HG03442 (cell line): ENCODE results near the gene PCDHGC3.
"Not testable (repeated sequence)": the region's sequence is repeated elsewhere in the genome, so short reads cannot be mapped to it uniquely, and the experiment has no call there.

Source experiments
- ATAC-seq: cut with Tn5 transposase; IDR thresholded peaks from one replicate; pipeline ENCODE4 v1.9.1; 2021; ENCODE audit warnings: mild to moderate bottlenecking, moderate library complexity; ENCODE audit not compliant: unreplicated experiment

Gene PCDHGC3

DNA sequence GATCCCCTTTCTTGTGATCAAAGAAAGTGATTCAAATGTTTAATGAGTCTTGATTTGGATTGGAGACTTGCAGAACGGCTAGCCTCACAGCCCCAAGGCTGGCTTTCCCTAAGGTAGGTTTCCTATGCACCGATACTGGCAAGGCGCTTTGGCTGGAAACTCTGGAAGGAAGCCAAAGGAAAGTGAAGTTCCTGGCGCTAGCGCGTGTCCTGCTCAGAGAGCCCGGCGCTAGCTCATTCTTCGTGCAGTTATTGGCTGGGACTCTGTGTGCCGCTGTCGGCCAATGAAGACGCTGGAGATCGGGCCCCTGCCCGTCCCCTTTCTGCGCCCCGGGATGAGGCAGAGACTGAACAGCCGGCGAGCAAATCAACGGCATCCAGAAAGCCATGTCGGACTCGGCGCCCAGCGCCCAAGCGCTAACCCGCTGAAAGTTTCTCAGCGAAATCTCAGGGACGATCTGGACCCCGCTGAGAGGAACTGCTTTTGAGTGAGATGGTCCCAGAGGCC is at the start of gene PCDHGC3:
TSS of gene PCDHGC3 (plus strand) at position 342 of the 507 bp plus-strand sequence. CDS start at position 493, 151 bp downstream.
- ATAC-seq: peak; percentile 97

DNA sequence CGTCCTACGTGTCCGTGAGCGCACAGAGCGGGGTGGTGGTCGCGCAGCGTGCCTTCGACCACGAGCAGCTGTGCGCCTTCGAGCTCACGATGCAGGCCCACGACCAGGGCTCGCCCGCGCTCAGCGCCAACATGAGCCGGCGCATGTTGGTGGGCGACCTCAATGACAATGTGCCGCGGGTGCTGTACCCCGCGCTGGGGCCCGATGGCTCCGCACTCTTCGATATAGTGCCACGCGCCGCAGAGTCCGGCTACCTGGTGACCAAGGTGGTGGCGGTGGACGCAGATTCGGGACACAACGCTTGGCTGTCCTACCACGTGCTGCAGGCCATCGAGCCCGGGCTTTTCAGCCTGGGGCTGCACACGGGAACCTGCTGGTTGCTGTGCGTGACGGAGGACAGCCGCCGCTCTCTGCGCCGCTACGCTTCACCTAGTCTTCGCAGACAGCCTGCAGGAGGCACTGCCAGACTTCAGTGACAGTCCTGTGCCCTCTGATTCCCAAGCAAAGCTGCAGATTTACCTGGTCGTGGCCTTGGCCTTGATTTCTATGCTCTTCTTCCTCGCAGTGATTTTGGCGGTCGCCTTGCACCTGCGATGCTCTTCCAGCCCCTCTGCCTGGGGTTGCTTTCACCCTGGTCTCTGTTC is 47.9 kb upstream of the PCDHGC3 start:
- no peak for ATAC-seq

DNA sequence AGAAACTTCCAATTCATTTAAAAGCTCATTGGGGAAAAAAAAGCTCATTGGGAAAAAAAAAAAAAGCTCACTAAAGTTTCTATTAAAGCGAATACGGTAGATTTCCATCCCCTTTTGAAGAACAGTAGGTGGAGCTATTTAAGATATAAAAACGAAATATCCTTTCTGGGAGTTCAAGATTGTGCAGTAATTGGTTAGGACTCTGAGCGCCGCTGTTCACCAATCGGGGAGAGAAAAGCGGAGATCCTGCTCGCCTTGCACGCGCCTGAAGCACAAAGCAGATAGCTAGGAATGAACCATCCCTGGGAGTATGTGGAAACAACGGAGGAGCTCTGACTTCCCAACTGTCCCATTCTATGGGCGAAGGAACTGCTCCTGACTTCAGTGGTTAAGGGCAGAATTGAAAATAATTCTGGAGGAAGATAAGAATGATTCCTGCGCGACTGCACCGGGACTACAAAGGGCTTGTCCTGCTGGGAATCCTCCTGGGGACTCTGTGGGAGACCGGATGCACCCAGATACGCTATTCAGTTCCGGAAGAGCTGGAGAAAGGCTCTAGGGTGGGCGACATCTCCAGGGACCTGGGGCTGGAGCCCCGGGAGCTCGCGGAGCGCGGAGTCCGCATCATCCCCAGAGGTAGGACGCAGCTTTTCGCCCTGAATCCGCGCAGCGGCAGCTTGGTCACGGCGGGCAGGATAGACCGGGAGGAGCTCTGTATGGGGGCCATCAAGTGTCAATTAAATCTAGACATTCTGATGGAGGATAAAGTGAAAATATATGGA is 45.2 kb upstream of the PCDHGC3 start, which contains the start of gene PCDHGA12:
TSS of gene PCDHGA12 (plus strand) at position 176 of the 782 bp plus-strand sequence. CDS start at position 429, 253 bp downstream.
- ATAC-seq: peak; percentile 91

DNA sequence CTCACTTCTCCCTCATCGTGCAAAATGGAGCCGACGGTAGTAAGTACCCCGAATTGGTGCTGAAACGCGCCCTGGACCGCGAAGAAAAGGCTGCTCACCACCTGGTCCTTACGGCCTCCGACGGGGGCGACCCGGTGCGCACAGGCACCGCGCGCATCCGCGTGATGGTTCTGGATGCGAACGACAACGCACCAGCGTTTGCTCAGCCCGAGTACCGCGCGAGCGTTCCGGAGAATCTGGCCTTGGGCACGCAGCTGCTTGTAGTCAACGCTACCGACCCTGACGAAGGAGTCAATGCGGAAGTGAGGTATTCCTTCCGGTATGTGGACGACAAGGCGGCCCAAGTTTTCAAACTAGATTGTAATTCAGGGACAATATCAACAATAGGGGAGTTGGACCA is 44.5 kb upstream of the PCDHGC3 start:
- ATAC-seq: no peak

DNA sequence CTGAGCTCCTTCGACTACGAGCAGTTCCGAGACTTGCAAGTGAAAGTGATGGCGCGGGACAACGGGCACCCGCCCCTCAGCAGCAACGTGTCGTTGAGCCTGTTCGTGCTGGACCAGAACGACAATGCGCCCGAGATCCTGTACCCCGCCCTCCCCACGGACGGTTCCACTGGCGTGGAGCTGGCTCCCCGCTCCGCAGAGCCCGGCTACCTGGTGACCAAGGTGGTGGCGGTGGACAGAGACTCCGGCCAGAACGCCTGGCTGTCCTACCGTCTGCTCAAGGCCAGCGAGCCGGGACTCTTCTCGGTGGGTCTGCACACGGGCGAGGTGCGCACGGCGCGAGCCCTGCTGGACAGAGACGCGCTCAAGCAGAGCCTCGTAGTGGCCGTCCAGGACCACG is 43.5 kb upstream of the PCDHGC3 start:
- not testable (repeated sequence) for ATAC-seq

DNA sequence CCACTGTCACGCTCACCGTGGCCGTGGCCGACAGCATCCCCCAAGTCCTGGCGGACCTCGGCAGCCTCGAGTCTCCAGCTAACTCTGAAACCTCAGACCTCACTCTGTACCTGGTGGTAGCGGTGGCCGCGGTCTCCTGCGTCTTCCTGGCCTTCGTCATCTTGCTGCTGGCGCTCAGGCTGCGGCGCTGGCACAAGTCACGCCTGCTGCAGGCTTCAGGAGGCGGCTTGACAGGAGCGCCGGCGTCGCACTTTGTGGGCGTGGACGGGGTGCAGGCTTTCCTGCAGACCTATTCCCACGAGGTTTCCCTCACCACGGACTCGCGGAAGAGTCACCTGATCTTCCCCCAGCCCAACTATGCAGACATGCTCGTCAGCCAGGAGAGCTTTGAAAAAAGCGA is 43.0 kb upstream of the PCDHGC3 start:
- not testable (repeated sequence) for ATAC-seq

DNA sequence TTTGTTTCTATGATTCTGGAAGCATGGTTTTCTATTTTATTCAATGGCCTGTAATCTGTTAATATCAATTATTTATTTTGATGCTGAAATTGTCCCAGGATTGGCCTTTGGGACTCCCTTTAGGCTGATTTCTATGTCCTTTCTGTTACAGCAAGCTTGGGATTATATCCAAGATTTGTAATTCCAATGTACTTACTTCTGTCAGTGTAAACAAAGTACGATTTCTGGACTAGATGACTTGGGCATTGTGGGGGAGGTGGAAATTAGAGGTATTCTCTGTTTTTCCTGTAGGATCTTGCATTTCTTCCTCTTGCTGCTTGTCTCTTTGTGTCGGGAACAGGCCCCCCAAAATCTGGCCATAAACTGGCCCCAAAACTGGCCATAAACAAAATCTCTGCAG is 41.8 kb upstream of the PCDHGC3 start:
- ATAC-seq: no peak

DNA sequence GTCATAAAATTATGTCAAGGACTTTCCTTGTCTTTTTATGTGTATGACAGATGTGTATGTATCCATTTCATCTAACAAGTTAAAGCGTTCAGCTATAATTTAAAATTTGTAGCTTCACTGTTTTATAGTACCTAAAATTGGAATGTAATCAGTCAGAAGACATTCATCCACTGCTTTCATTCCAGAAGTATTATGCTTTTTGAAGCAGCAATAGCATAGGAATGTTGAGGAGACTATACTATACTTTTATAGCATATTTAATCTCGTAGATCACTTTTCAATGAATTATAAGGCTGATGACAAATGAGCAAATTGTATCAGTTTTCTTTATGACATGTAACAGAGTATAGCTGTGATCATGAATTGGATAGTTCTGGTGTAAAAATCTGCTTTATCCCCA is 38.5 kb upstream of the PCDHGC3 start:
- ATAC-seq: no peak

DNA sequence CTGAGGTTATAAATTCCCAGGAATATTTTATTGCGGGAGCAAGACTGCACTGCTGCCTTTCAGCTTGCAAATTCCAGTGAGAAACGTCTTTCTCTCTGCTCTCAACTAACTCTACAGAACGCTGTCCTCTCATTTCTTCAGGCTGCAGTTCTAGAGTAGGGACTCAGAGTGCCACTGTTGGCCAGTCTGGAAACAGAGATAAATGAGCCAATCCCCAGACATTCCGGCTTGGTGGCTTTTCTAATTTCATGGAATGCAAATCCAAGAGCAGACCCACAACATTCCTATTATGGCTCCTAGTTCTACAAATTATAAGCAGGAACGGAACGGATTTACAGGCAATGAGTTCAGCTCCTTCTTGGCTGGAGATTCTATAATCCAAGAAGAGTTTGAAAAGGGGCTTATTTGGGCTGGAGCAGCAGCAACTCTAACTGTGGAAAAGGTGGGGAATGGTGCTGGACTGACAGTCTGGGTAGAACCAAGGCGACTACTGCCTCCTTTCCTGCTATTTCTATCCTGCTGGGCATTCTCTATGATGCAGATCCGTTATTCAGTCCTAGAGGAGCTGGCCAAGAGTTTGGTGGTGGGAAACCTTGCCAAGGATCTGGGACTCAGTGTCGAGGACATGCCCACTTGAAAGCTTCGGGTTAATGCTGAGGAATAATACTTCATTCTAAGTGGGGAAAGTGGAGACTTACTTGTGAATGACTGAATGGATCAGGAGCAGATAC is 36.2 kb upstream of the PCDHGC3 start:
- ATAC-seq: no peak

DNA sequence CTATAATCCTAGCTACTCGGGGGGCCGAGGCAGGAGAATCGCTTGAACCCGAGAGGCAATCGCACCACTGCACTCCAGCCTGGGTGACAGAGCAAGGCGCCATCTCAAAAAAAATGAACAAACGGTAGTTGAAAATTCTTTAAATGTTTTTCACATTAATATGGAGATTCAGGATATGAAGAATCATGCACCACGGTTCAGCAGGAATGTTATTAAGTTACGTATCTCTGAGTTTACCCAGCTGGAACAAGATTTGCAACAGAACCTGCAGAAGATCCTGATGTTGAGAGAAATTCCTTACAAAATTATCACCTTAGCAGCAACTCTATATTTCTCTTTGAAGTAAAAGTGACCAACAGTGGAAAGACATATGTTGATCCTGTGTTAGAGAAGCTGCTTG is 35.4 kb upstream of the PCDHGC3 start:
- no peak for ATAC-seq

DNA sequence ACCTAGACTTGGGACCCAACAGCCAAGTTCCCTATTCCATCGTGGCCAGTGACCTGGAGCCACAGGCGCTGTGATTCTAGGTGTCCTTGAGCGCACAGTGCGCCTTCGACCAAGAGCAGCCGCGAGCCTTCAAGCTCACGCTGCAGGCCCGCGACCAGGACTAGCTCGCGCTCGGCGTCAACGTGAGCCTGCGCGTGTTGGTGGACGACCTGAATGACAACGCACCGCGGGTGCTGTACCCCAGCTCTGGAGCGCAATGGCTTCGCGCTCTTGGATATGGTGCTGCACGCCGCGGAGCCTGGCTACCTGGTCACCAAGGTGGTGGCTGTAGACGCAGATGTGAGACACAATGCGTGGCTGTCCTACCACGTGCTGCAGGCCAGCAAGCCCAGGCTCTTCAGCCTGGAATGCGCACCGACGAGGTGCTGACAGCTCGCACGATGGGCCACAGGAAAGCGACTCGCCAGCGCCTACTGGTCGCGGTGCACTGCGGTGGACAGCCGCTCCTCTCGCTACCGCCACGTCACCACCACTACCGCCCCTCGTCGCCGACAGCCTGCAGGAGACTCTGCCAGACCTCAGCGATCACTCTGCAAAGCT is 34.1 kb upstream of the PCDHGC3 start:
- no peak for ATAC-seq

DNA sequence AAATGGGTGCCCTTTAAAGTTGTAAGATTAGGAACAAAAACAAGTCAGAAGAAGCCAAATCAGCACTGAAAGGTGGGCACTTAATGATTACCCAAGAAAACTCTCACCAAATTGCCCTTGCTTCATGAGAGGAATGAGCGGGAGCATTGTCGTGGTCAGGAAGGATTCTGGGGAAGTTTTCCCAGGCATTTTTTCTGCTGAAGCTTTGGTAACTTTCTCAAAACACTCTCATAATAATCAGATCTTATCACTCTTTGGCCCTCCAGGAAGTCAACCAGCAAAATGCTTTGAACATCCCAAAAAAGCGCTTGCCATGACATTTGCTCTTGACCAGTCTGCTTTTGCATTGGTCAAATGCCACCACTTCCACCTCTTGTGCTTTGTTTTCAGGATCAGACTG is 10.4 kb upstream of the PCDHGC3 start:
- no peak for ATAC-seq

DNA sequence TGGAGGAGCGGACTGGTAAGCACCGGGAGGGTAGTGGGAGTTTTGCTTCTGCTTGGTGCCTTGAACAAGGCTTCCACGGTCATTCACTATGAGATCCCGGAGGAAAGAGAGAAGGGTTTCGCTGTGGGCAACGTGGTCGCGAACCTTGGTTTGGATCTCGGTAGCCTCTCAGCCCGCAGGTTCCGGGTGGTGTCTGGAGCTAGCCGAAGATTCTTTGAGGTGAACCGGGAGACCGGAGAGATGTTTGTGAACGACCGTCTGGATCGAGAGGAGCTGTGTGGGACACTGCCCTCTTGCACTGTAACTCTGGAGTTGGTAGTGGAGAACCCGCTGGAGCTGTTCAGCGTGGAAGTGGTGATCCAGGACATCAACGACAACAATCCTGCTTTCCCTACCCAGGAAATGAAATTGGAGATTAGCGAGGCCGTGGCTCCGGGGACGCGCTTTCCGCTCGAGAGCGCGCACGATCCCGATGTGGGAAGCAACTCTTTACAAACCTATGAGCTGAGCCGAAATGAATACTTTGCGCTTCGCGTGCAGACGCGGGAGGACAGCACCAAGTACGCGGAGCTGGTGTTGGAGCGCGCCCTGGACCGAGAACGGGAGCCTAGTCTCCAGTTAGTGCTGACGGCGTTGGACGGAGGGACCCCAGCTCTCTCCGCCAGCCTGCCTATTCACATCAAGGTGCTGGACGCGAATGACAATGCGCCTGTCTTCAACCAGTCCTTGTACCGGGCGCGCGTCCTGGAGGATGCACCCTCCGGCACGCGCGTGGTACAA is 556 bp downstream of the PCDHGC3 start:
- ATAC-seq: peak; percentile 19

DNA sequence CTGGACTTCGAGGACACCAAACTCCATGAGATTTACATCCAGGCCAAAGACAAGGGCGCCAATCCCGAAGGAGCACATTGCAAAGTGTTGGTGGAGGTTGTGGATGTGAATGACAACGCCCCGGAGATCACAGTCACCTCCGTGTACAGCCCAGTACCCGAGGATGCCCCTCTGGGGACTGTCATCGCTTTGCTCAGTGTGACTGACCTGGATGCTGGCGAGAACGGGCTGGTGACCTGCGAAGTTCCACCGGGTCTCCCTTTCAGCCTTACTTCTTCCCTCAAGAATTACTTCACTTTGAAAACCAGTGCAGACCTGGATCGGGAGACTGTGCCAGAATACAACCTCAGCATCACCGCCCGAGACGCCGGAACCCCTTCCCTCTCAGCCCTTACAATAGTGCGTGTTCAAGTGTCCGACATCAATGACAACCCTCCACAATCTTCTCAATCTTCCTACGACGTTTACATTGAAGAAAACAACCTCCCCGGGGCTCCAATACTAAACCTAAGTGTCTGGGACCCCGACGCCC is 1.3 kb downstream of the PCDHGC3 start:
- no peak for ATAC-seq

DNA sequence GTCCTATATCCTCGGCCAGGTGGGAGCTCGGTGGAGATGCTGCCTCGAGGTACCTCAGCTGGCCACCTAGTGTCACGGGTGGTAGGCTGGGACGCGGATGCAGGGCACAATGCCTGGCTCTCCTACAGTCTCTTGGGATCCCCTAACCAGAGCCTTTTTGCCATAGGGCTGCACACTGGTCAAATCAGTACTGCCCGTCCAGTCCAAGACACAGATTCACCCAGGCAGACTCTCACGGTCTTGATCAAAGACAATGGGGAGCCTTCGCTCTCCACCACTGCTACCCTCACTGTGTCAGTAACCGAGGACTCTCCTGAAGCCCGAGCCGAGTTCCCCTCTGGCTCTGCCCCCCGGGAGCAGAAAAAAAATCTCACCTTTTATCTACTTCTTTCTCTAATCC is 2.0 kb downstream of the PCDHGC3 start:
- ATAC-seq: no peak

DNA sequence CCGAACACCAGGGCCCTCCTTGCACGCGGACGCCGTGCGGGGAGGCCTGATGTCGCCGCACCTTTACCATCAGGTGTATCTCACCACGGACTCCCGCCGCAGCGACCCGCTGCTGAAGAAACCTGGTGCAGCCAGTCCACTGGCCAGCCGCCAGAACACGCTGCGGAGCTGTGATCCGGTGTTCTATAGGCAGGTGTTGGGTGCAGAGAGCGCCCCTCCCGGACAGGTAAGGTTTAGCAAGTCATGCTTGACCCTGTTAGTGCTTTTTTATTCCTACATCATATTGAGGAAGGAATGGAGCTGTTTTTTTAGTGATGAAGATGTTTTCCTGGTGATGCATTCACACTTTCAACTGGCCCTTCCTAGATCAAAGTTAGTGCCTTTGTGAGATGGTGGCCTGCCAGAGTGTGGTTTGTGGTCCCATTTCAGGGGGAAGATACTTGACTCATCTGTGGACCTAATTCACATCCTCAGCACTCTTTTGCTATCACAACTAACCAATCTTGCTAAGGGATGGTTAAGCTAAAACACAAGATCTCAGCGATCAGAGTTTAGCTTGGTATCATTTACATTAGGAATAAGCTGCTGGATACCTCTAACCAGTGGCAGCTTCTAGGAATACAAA is 2.7 kb downstream of the PCDHGC3 start:
- ATAC-seq: no peak

DNA sequence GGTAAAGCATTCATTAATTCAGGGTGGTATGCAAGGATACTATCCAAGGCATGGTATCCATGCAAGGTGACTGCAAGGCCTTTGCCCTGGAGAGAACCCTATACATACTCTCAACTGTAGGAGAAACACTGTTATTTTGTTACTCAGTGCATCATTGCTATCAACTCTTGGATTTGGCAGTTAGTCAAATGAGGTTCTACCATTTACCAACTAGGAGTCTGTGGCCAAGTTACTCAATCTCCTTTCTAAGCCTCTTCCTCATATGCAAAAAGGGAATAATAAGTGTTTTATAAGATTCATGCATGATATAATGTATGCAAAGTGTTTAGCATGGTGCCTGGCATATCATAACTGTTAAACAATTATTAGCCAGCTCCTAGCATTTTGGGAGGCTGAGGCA is 4.0 kb downstream of the PCDHGC3 start:
- no peak for ATAC-seq

DNA sequence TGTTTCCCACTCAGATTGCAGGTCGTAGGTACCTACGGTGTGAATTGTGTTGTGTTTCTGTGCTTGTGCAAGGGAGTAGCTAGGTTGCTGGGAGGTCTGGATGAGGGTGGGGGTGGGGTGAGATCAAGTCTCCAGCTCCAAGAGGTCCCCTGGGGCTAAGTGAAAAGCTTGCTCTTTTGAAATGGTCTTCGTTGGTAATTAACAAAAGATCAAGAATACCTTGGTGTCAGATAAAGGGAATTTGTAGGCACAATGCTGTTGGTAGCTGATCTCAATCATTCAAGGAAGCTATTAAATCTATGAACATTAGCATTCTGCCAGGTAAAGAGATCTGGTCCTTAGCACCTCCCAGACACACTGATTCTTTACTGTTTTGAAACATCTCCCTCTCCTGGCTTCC is 8.1 kb downstream of the PCDHGC3 start:
- no peak for ATAC-seq

DNA sequence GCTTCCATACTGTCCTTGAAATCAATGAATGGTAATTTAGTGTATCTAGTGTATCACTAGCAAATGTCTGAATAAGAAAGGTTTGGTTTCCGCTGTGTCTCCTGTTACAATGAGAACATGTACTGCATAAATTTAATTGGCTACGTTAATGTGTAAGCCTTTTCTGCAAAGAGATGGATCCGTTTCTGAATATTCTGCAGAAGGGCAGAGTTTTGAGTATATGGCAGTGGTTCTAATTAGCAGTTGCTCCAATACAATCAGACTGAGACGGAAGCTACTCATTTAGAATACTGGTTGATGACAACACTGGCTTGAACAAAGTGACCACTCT is 8.5 kb downstream of the PCDHGC3 start:
- ATAC-seq: no peak
